Measurements from ENCODE around the gene CACNB3.

DNA sequence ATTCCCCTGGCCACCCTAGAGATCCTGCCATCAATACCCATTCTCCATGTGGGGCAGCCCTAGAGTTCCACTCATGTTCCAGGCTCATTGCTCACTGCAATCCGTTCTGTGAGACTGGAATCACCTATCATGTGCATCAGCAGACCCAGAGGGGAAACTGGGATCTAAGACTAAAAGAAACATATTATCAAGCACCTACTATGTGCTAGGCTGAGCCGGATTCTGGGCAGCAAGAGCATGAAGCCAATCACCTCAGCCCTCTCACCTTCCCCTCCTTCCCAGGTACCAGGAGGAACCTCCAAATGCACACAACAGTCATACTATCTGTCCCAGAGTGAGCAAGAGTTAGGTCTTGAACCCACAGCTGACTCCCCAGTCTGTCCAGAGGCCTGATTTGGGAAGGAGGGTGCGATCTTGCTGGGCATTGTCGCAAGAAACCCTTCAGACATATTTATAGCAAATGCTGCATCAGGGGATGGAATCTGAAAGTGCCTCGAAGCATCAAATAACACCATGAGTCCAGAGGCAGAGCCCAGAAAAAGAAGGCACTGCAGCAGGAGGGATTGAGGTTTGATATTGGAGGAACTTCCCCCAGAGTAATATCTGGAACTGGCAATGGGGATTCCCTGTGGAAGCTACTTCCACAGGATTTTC, 6.7 kb upstream of the CACNB3 start:
- TF ChIP-seq, protein P1, sequence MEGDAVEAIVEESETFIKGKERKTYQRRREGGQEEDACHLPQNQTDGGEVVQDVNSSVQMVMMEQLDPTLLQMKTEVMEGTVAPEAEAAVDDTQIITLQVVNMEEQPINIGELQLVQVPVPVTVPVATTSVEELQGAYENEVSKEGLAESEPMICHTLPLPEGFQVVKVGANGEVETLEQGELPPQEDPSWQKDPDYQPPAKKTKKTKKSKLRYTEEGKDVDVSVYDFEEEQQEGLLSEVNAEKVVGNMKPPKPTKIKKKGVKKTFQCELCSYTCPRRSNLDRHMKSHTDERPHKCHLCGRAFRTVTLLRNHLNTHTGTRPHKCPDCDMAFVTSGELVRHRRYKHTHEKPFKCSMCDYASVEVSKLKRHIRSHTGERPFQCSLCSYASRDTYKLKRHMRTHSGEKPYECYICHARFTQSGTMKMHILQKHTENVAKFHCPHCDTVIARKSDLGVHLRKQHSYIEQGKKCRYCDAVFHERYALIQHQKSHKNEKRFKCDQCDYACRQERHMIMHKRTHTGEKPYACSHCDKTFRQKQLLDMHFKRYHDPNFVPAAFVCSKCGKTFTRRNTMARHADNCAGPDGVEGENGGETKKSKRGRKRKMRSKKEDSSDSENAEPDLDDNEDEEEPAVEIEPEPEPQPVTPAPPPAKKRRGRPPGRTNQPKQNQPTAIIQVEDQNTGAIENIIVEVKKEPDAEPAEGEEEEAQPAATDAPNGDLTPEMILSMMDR (IDR thresholded peaks at IDR 0.05): no peak
- no peak for TF ChIP-seq POLR2A (IDR thresholded peaks at IDR 0.05)

Measured in vagina (tissue), 2 donors.